GM21390 (cell line): ENCODE results near the gene GRID1.

Source experiments
- ATAC-seq: cut with Tn5 transposase; IDR thresholded peaks from one replicate; pipeline ENCODE4 v1.9.1; 2021; ENCODE audit not compliant: unreplicated experiment

GRID1 gene

GRCh38 chr10:85615556-85615955 lies 751.0 kb downstream of the GRID1 start:
- ATAC-seq: no peak

GRCh38 chr10:85614981-85615380 lies 751.6 kb downstream of the GRID1 start:
- no peak for ATAC-seq

GRCh38 chr10:85614566-85614965 lies 752.0 kb downstream of the GRID1 start:
- no peak for ATAC-seq

- ATAC-seq: no peak
Observed at GRCh38 chr10:85613391-85613790, 753.2 kb downstream of the GRID1 start.

- peak; percentile 46 for ATAC-seq
Observed at GRCh38 chr10:85612833-85613232, 753.8 kb downstream of the GRID1 start.

GRCh38 chr10:85612378-85612775 lies 754.2 kb downstream of the GRID1 start:
- peak; percentile 95 for ATAC-seq

GRCh38 chr10:85611746-85612377 lies 754.7 kb downstream of the GRID1 start:
- peak; percentile 4 for ATAC-seq

- no peak for ATAC-seq
Observed at GRCh38 chr10:85611093-85611740, 755.4 kb downstream of the GRID1 start.

- ATAC-seq: no peak
Observed at GRCh38 chr10:85610381-85611092, 756.1 kb downstream of the GRID1 start.

GRCh38 chr10:85609509-85609908 lies 757.1 kb downstream of the GRID1 start:
- ATAC-seq: no peak

GRCh38 chr10:85608706-85609105 lies 757.9 kb downstream of the GRID1 start:
- no peak for ATAC-seq

GRCh38 chr10:85607043-85607695 lies 759.4 kb downstream of the GRID1 start:
- no peak for ATAC-seq

GRCh38 chr10:85606401-85606800 lies 760.2 kb downstream of the GRID1 start:
- no peak for ATAC-seq

- no peak for ATAC-seq
Observed at GRCh38 chr10:85604884-85605283, 761.7 kb downstream of the GRID1 start.

- no peak for ATAC-seq
Observed at GRCh38 chr10:85604136-85604725, 762.4 kb downstream of the GRID1 start.

- no peak for ATAC-seq
Observed at GRCh38 chr10:85603151-85603940, 763.2 kb downstream of the GRID1 start.

- no peak for ATAC-seq
Observed at GRCh38 chr10:85602713-85603112, 763.9 kb downstream of the GRID1 start.

- ATAC-seq: no peak
Observed at GRCh38 chr10:85602306-85602705, 764.3 kb downstream of the GRID1 start.

GRCh38 chr10:85601526-85601925 lies 765.1 kb downstream of the GRID1 start:
- no peak for ATAC-seq

GRCh38 chr10:85600744-85601081 lies 765.9 kb downstream of the GRID1 start:
- no peak for ATAC-seq
